ENCODE results near the gene DGKE.

GRCh38 chr17:56884483-56885311 is 50.7 kb downstream of the DGKE start:
- TF ChIP-seq, protein P1, sequence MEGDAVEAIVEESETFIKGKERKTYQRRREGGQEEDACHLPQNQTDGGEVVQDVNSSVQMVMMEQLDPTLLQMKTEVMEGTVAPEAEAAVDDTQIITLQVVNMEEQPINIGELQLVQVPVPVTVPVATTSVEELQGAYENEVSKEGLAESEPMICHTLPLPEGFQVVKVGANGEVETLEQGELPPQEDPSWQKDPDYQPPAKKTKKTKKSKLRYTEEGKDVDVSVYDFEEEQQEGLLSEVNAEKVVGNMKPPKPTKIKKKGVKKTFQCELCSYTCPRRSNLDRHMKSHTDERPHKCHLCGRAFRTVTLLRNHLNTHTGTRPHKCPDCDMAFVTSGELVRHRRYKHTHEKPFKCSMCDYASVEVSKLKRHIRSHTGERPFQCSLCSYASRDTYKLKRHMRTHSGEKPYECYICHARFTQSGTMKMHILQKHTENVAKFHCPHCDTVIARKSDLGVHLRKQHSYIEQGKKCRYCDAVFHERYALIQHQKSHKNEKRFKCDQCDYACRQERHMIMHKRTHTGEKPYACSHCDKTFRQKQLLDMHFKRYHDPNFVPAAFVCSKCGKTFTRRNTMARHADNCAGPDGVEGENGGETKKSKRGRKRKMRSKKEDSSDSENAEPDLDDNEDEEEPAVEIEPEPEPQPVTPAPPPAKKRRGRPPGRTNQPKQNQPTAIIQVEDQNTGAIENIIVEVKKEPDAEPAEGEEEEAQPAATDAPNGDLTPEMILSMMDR (IDR thresholded peaks at IDR 0.05; ENCODE audit: low read length) = no peak
- no peak for TF ChIP-seq EZH2 (IDR thresholded peaks at IDR 0.05; ENCODE audit: borderline replicate concordance, low read length)

Data from OCI-LY1 (cell line).